ENCODE measurements around the gene WIZ. TPM values are rescaled to one million over a fixed set of nuclear protein-coding genes. Genes with fewer than 3 reads are reported as not detected.
"Not testable (repeated sequence)": the region's sequence is repeated elsewhere in the genome, so short reads cannot be mapped to it uniquely, and the experiment has no call there.

The WIZ gene
- polyA plus RNA-seq, 1 experiment, result 5.8 TPM

- peaks cover 9% of the 10 kb centered on the region for H3K9me3 ChIP-seq (ENCODE audit: control insufficient read depth, insufficient read depth, low read length)
- ChIA-PET CTCF (interaction anchor here (0.9 to 3.3 kb wide), 6 partner anchors 11 to 317 kb away, joined by 3 to 19 read pairs (median 6); no protein-coding TSS in a partner anchor), POLR2A (interaction anchor here (1.2 to 2.1 kb wide), 8 partner anchors 12 to 116 kb away, joined by 5 to 25 read pairs (median 7); partner anchors contain the start of gene AKAP8)
- peak overlapping the region; percentile 94 for H3K4me3 ChIP-seq (ENCODE audit: low read depth, low read length)
- peak overlapping the region; percentile 82 for H3K27ac ChIP-seq (ENCODE audit: low read depth, low read length)
- peak; percentile 5; the same call in 1 of the 2 replicates for TF ChIP-seq CTCF (IDR thresholded peaks at IDR 0.05; ENCODE audit: low read depth, low read length)
- H3K27me3 ChIP-seq (ENCODE audit: control insufficient read depth, insufficient read depth, low read length), result no peaks in the 10 kb centered on the region
- DNase-seq (ENCODE audit: low read depth, low spot score), result no peak
Measured at GRCh38 chr19:15418231-15418578, 31.6 kb downstream of the WIZ start.

- H3K27me3 ChIP-seq (ENCODE audit: control insufficient read depth, insufficient read depth, low read length), result no peaks in the 10 kb centered on the region
- peaks cover 5% of the 10 kb centered on the region; the same call in 1 of the 2 replicates for H3K9me3 ChIP-seq (ENCODE audit: control insufficient read depth, insufficient read depth, low read length)
- POLR2A ChIA-PET, result interaction anchor here (2.1 kb wide), 1 partner anchor 39 kb away, joined by 25 read pairs; the partner anchor contains the start of gene AKAP8
- CTCF ChIA-PET, result interaction anchor here (3.3 kb wide), 1 partner anchor 138 kb away, joined by 19 read pairs; no protein-coding TSS in a partner anchor
- H3K27ac ChIP-seq (ENCODE audit: low read depth, low read length), result peak overlapping the region; percentile 31
- no peak for TF ChIP-seq CTCF (IDR thresholded peaks at IDR 0.05; ENCODE audit: low read depth, low read length)
- peak overlapping the region; percentile 94 for H3K4me3 ChIP-seq (ENCODE audit: low read depth, low read length)
- DNase-seq (ENCODE audit: low read depth, low spot score), result no peak
Measured at GRCh38 chr19:15417699-15418098, 32.1 kb downstream of the WIZ start.

GRCh38 chr19:15412832-15413231 is 36.9 kb downstream of the WIZ start:
- TF ChIP-seq CTCF (IDR thresholded peaks at IDR 0.05; ENCODE audit: low read depth, low read length), result no peak
- H3K4me3 ChIP-seq (ENCODE audit: low read depth, low read length), result no peak overlapping the region
- H3K27ac ChIP-seq (ENCODE audit: low read depth, low read length), result no peak overlapping the region
- ChIA-PET POLR2A (no interaction called here), CTCF (no interaction called here)
- H3K27me3 ChIP-seq (ENCODE audit: control insufficient read depth, insufficient read depth, low read length), result no peaks in the 10 kb centered on the region
- no peak for DNase-seq (ENCODE audit: low read depth, low spot score)
- H3K9me3 ChIP-seq (ENCODE audit: control insufficient read depth, insufficient read depth, low read length), result no peaks in the 10 kb centered on the region

- ChIA-PET POLR2A (interaction anchor here (0.6 to 1.2 kb wide), 2 partner anchors 32 to 41 kb away, joined by 3 read pairs; partner anchors contain the start of gene AKAP8), CTCF (interaction anchor here (0.6 to 0.9 kb wide), 3 partner anchors 8 to 306 kb away, joined by 3 to 6 read pairs (median 3); no protein-coding TSS in a partner anchor)
- not testable (repeated sequence) for H3K9me3 ChIP-seq (ENCODE audit: control insufficient read depth, insufficient read depth, low read length); H3K4me3 ChIP-seq (ENCODE audit: low read depth, low read length); H3K27ac ChIP-seq (ENCODE audit: low read depth, low read length); DNase-seq (ENCODE audit: low read depth, low spot score); H3K27me3 ChIP-seq (ENCODE audit: control insufficient read depth, insufficient read depth, low read length)
Measured at GRCh38 chr19:15411351-15411750, 38.4 kb downstream of the WIZ start.

DNA sequence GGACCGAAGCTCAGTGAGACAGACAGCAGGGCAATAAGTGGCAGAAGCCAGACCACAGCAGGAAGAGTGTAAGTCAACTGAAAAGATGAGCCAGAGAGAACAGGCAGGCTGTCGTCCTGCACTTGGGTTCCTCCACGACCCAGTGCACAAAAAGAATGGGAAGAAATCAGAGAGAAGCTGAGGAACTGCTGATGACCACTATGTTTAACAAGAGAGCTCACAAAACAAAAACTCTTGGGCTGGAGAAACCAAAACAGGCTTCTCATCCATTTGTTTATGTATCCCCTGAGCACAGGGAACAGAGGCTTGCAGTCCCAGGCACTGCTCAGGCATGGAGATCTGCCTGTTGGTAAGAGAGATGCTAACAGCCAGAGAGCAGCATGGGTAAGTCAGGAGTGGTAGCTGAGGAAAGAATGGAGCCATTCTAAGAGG is 45.0 kb downstream of the WIZ start:
- no peak for TF ChIP-seq CTCF (IDR thresholded peaks at IDR 0.05; ENCODE audit: low read depth, low read length)
- Histone ChIP-seq H3K4me3 (ENCODE audit: low read depth, low read length) (no peak overlapping the region), H3K9me3 (ENCODE audit: control insufficient read depth, insufficient read depth, low read length) (no peaks in the 10 kb centered on the region; the same call in 1 of the 2 replicates), H3K27me3 (ENCODE audit: control insufficient read depth, insufficient read depth, low read length) (no peaks in the 10 kb centered on the region), H3K27ac (ENCODE audit: low read depth, low read length) (no peak overlapping the region)
- no peak for DNase-seq (ENCODE audit: low read depth, low spot score)
- POLR2A ChIA-PET, result interaction anchor here (0.8 kb wide), 1 partner anchor 14 kb away, joined by 3 read pairs; the partner anchor contains the start of gene AKAP8L
- CTCF ChIA-PET, result no interaction called here

All from AG04450 (cell line).